ENCODE data around the gene CNMD. TPM values are rescaled to one million over a fixed set of nuclear protein-coding genes. Genes with fewer than 3 reads are reported as not detected.

The CNMD gene
- total and polyA plus RNA-seq, 2 of the 8 experiments (the other 6 are each of a cell fraction or from before 2014, with no cell fraction given) = 87.4 to 113 TPM

GRCh38 chr13:52776726-52777125 lies 37.1 kb upstream of the CNMD start:
- no peak overlapping the region for H3K4ac ChIP-seq (replicated peaks; ENCODE audit: insufficient read length, low read depth, low read length)
- no peak overlapping the region for H2BK5ac ChIP-seq (ENCODE audit: low read depth, low read length)
- no peak overlapping the region for H3K23ac ChIP-seq (ENCODE audit: insufficient read length)
- no peak overlapping the region for H3K56ac ChIP-seq (replicated peaks; ENCODE audit: insufficient read length, low read depth, low read length)
- no peaks in the 10 kb centered on the region for H3K27me3 ChIP-seq (replicated peaks in 1 of 4; ENCODE audit: control insufficient read depth in 3 of 4, extremely low read depth in 1 of 4, insufficient read depth in 3 of 4, low read length in 3 of 4)
- H3K4me1 ChIP-seq (replicated peaks in 1 of 4; ENCODE audit: control insufficient read depth in 3 of 4, insufficient read depth in 4 of 4, low read length in 3 of 4) = 0 out of 7 replicates have a peak, but pooled peaks cover 0 to 2% (median 0%) of the 10 kb centered on the region in 4 experiments
- ChIA-PET POLR2A (ENCODE audit: partially characterized antibody) (no interaction called here), CTCF (ENCODE audit: partially characterized antibody) (interaction anchor here (4.0 kb wide), 1 partner anchor 32 kb away, joined by 19 read pairs; no protein-coding TSS in a partner anchor)
- H3K9ac ChIP-seq (replicated peaks in 1 of 4; ENCODE audit: extremely low read depth in 1 of 4, low read depth in 3 of 4, low read length in 3 of 4) = no peak overlapping the region
- no peaks in the 10 kb centered on the region for H3K23me2 ChIP-seq (ENCODE audit: low read depth, low read length)
- peak; percentile 45; the same call in 1 of the 2 replicates for TF ChIP-seq USF2 (IDR thresholded peaks at IDR 0.05; ENCODE audit: low read length)
- no peak for TF ChIP-seq MAFK (IDR thresholded peaks at IDR 0.05; ENCODE audit: low read depth, low read length)
- H4K91ac ChIP-seq (replicated peaks; ENCODE audit: insufficient read length, low read length) = no peak overlapping the region
- H2AFZ ChIP-seq (ENCODE audit: low read length) = no peak overlapping the region
- H4K8ac ChIP-seq (ENCODE audit: extremely low read depth, insufficient read depth, low read length) = no peak overlapping the region
- no peaks in the 10 kb centered on the region for H4K20me1 ChIP-seq (replicated peaks in 1 of 2; ENCODE audit: control insufficient read depth in 1 of 2, insufficient read depth in 2 of 2, low read length in 2 of 2)
- 69% methylated on average over 3 of the region's 3 CpGs; no CpG with 5 or more reads in 1 of the 2 experiments for WGBS, 2 experiments (ENCODE audit: extremely low coverage in 1 of 2, insufficient coverage in 1 of 2, insufficient read length in 1 of 2, insufficient replicate concordance in 2 of 2, low coverage in 1 of 2, low lambda C conversion rate in 2 of 2, missing lambda C conversion rate in 1 of 2)
- H3K27ac ChIP-seq (ENCODE audit: low read depth, low read length) = no peak overlapping the region
- no peaks in the 10 kb centered on the region for H3K79me1 ChIP-seq (ENCODE audit: low read depth, low read length)
- no peak overlapping the region for H2BK120ac ChIP-seq (replicated peaks; ENCODE audit: low read depth, low read length)
- no peak overlapping the region for H2BK15ac ChIP-seq (ENCODE audit: low read length)
- H3K18ac ChIP-seq (ENCODE audit: extremely low read depth, low read length) = no peak overlapping the region
- DNase-seq (ENCODE audit: low read depth in 1 of 2, low spot score in 2 of 2) = no peak
- peak; percentile 60 for FAIRE-seq
- no peaks in the 10 kb centered on the region for H3K36me3 ChIP-seq (ENCODE audit: control insufficient read depth in 2 of 4, insufficient read depth in 4 of 4, low read length in 3 of 4)
- H2BK20ac ChIP-seq (ENCODE audit: low read length) = no peak overlapping the region
- no peak overlapping the region for H4K5ac ChIP-seq (ENCODE audit: insufficient read length, low read depth, low read length)
- no peak overlapping the region for H3K4me2 ChIP-seq (ENCODE audit: insufficient read depth in 1 of 2, low read depth in 2 of 2, low read length in 2 of 2)
- H3K79me2 ChIP-seq (ENCODE audit: control insufficient read depth in 1 of 2, insufficient read depth in 2 of 2, low read length in 2 of 2) = no peaks in the 10 kb centered on the region
- H2AK5ac ChIP-seq (ENCODE audit: low read depth, low read length) = no peak overlapping the region
- no peak overlapping the region for H3K14ac ChIP-seq (ENCODE audit: insufficient read length)
- no peak overlapping the region for H3K4me3 ChIP-seq (ENCODE audit: extremely low read depth in 1 of 4, insufficient read depth in 2 of 4, low read depth in 3 of 4, low read length in 4 of 4)
- H3K9me3 ChIP-seq (ENCODE audit: insufficient read depth in 2 of 2, low read depth in 1 of 2, low read length in 1 of 2) = no peaks in the 10 kb centered on the region
- no peak overlapping the region for H2BK12ac ChIP-seq (ENCODE audit: low read depth, low read length)

Measured in H1 (cell line).